ENCODE results near the gene MAPK14. TPM values are rescaled to one million over a fixed set of nuclear protein-coding genes. Genes with fewer than 3 reads are reported as not detected.

Gene MAPK14
- polyA plus RNA-seq, 4 donors = 48.2 to 58.3 (median 57.3) TPM

- DNase-seq (ENCODE audit: low read depth in 4 of 4, low spot score in 3 of 4) = no peak
Measured at GRCh38 chr6:36034441-36034840, 6.8 kb downstream of the MAPK14 start.

GRCh38 chr6:36035225-36035624, 7.6 kb downstream of the MAPK14 start:
- DNase-seq (ENCODE audit: low read depth in 4 of 4, low spot score in 3 of 4) = no peak

- no peak for DNase-seq (ENCODE audit: low read depth in 4 of 4, low spot score in 3 of 4)
Measured at GRCh38 chr6:36038120-36038876, 10.7 kb downstream of the MAPK14 start.

- DNase-seq (ENCODE audit: low read depth in 4 of 4, low spot score in 3 of 4) = no peak
Measured at GRCh38 chr6:36039112-36039511, 11.5 kb downstream of the MAPK14 start.

GRCh38 chr6:36040958-36041357, 13.3 kb downstream of the MAPK14 start:
- no peak for DNase-seq (ENCODE audit: low read depth in 4 of 4, low spot score in 3 of 4)

GRCh38 chr6:36042618-36043260, 15.1 kb downstream of the MAPK14 start:
- no peak for DNase-seq (ENCODE audit: low read depth in 4 of 4, low spot score in 3 of 4)

- no peak for DNase-seq (ENCODE audit: low read depth in 4 of 4, low spot score in 3 of 4)
Measured at GRCh38 chr6:36049582-36049981, 22.0 kb downstream of the MAPK14 start.

GRCh38 chr6:36050305-36050704, 22.7 kb downstream of the MAPK14 start:
- no peak for DNase-seq (ENCODE audit: low read depth in 4 of 4, low spot score in 3 of 4)

- no peak for DNase-seq (ENCODE audit: low read depth in 4 of 4, low spot score in 3 of 4)
Measured at GRCh38 chr6:36050947-36051710, 23.5 kb downstream of the MAPK14 start.

GRCh38 chr6:36052097-36052496, 24.5 kb downstream of the MAPK14 start:
- DNase-seq (ENCODE audit: low read depth in 4 of 4, low spot score in 3 of 4) = no peak

GRCh38 chr6:36053878-36054277, 26.3 kb downstream of the MAPK14 start:
- DNase-seq (ENCODE audit: low read depth in 4 of 4, low spot score in 3 of 4) = no peak

GRCh38 chr6:36054415-36054814, 26.8 kb downstream of the MAPK14 start:
- no peak for DNase-seq (ENCODE audit: low read depth in 4 of 4, low spot score in 3 of 4)

GRCh38 chr6:36054956-36055355, 27.3 kb downstream of the MAPK14 start:
- no peak for DNase-seq (ENCODE audit: low read depth in 4 of 4, low spot score in 3 of 4)

- DNase-seq (ENCODE audit: low read depth in 4 of 4, low spot score in 3 of 4) = no peak
Measured at GRCh38 chr6:36056178-36056577, 28.6 kb downstream of the MAPK14 start.

- DNase-seq (ENCODE audit: low read depth in 4 of 4, low spot score in 3 of 4) = no peak
Measured at GRCh38 chr6:36061236-36061635, 33.6 kb downstream of the MAPK14 start.

GRCh38 chr6:36062247-36062646, 34.6 kb downstream of the MAPK14 start:
- DNase-seq (ENCODE audit: low read depth in 4 of 4, low spot score in 3 of 4) = no peak

GRCh38 chr6:36063318-36064060, 35.9 kb downstream of the MAPK14 start:
- DNase-seq (ENCODE audit: low read depth in 4 of 4, low spot score in 3 of 4) = no peak

- no peak for DNase-seq (ENCODE audit: low read depth in 4 of 4, low spot score in 3 of 4)
Measured at GRCh38 chr6:36064770-36065396, 37.3 kb downstream of the MAPK14 start.

- DNase-seq (ENCODE audit: low read depth in 4 of 4, low spot score in 3 of 4) = no peak
Measured at GRCh38 chr6:36065916-36066315, 38.3 kb downstream of the MAPK14 start.

GRCh38 chr6:36066817-36067216, 39.2 kb downstream of the MAPK14 start:
- no peak for DNase-seq (ENCODE audit: low read depth in 4 of 4, low spot score in 3 of 4)

Measured in right renal pelvis (tissue), 4 donors.